ENCODE data around the gene ZNF777. TPM values are rescaled to one million over a fixed set of nuclear protein-coding genes. Genes with fewer than 3 reads are reported as not detected.

Gene ZNF777
- total and polyA plus RNA-seq, 9 of the 15 experiments (the other 6 are each of a cell fraction or from before 2014, with no cell fraction given): 0.11 to 32.6 (median 9.0) TPM

DNA sequence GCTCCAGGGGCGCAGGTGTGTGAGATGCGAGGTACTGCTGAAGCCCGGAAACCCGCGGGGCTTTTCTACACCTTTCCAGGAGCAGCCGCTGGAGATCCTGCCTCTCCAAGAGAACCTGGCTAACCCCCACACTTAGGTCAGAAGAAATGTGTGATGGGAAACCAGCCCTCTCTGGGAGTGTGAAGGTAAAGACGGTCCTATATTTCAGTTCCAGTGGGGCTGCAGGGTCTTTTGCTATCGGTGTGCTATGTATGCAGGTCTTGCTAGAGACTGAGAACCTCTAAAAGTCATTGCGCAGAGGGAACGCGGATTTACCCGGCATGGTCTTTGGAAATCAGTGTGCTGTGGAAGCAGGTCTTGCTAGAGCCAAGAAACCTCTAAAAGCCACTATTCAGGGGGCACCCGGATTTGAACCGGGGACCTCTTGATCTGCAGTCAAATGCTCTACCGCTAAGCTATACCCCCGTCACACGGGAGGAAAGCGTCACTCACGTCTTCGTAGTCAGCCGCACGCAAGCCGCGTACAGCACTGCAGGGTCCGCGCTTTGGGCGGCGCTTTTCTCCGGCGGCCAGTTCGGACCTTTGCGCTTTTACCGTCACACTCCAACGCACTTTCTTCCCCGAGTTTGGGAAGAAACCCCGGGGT, 46.0 kb downstream of the ZNF777 start:
- Histone ChIP-seq H3K9ac (ENCODE audit: insufficient read depth in 1 of 2, low read depth in 2 of 2, low read length in 2 of 2) (no peak overlapping the region), H3K79me2 (ENCODE audit: control insufficient read depth, insufficient read depth, low read length) (no peaks in the 10 kb centered on the region), H4K20me1 (replicated peaks; ENCODE audit: control insufficient read depth, insufficient read depth, low read length) (no peaks in the 10 kb centered on the region), H3K4me3 (no peak overlapping the region), H3K4me2 (ENCODE audit: insufficient read depth, low read length) (no peak overlapping the region), H2AFZ (ENCODE audit: low read depth, low read length) (no peak overlapping the region), H3K36me3 (ENCODE audit: control insufficient read depth, insufficient read depth, low read length) (no peaks in the 10 kb centered on the region), H3K27ac (ENCODE audit: extremely low read depth, low read depth, low read length) (no peak overlapping the region), H3K4me1 (replicated peaks in 1 of 2; ENCODE audit: control insufficient read depth in 2 of 2, insufficient read depth in 2 of 2, low read length in 2 of 2) (peaks cover 0 to 5% of the 10 kb centered on the region in 2 experiments; a peak in 1 of 5 replicates), H3K27me3 (ENCODE audit: control insufficient read depth in 2 of 2, insufficient read depth in 2 of 2, low read length in 2 of 2) (peaks cover 7 to 19% of the 10 kb centered on the region in 2 experiments; a peak in 4 of 5 replicates), H3K9me1 (ENCODE audit: control insufficient read depth, insufficient read depth, low read length) (no peaks in the 10 kb centered on the region), H3K9me3 (replicated peaks; ENCODE audit: control insufficient read depth, insufficient read depth, low read depth, low read length) (no peaks in the 10 kb centered on the region)
- peak; percentile 72 for TF ChIP-seq TBP (optimal IDR thresholded peaks at IDR 0.05; ENCODE audit: low read depth, low read length)
- TF ChIP-seq RBFOX2 (IDR thresholded peaks at IDR 0.05; ENCODE audit: low read depth, low read length): no peak
- TF ChIP-seq CEBPB (tag; IDR thresholded peaks at IDR 0.05): no peak
- no peak for TF ChIP-seq TRIM24 (IDR thresholded peaks at IDR 0.05)
- TF ChIP-seq, protein P1, sequence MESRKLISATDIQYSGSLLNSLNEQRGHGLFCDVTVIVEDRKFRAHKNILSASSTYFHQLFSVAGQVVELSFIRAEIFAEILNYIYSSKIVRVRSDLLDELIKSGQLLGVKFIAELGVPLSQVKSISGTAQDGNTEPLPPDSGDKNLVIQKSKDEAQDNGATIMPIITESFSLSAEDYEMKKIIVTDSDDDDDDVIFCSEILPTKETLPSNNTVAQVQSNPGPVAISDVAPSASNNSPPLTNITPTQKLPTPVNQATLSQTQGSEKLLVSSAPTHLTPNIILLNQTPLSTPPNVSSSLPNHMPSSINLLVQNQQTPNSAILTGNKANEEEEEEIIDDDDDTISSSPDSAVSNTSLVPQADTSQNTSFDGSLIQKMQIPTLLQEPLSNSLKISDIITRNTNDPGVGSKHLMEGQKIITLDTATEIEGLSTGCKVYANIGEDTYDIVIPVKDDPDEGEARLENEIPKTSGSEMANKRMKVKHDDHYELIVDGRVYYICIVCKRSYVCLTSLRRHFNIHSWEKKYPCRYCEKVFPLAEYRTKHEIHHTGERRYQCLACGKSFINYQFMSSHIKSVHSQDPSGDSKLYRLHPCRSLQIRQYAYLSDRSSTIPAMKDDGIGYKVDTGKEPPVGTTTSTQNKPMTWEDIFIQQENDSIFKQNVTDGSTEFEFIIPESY (CRISPR knock-in tag; IDR thresholded peaks at IDR 0.05): peak; percentile 96
- TF ChIP-seq POLR3A (IDR thresholded peaks at IDR 0.05; ENCODE audit: borderline replicate concordance, extremely low read depth, insufficient read depth, insufficient read length): peak; percentile 60
- TF ChIP-seq, protein P2, sequence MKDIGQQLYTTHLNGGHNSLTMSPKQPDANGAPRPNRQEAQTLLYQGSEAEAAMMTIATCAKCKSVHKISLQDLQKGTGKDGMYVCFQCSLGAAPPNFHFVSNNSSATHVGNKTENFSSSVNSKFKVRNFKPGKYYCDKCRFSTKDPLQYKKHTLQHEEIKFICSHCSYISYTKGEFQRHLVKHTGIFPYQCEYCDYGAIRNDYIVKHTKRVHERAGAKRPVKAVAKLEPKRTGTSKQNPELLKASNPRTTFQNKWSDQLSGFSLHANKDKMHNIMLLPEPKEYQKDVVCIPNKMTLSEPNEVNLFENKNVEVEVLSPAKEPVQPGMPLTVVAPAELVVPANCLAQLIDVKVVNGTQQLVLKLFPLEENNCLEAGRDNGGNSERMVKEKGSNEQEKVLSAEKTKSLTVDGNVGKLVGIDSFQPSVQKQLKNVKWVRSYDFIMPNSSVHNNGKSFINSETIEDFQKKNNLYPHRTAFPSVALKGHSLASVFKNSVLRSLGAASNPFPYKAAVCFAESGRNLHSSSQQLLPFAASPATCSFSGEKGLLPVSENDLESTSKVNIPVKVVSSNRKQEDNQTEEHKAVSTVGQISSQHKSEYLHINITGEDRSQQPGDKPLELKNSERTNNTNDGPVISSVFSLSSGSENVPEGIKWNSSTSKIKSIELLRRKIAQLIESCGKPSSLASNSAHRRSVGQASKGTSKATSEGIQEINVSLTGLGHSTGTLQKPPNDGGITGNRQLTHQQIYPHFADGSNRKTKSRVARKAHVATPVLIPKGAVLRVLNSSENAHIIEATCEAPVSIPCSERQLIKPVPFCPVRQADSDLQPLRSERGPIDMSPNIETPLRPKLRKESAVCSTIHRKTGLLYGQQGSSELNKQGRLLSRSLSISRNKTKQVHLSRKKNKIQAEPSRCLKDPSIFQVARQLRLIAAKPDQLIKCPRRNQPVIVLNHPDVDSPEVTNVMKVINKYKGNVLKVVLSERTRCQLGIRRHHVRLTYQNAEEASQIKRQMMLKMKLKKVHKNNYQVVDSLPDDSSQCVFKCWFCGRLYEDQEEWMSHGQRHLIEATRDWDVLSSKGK (CRISPR knock-in tag; IDR thresholded peaks at IDR 0.05): no peak
- TF ChIP-seq, protein P3, sequence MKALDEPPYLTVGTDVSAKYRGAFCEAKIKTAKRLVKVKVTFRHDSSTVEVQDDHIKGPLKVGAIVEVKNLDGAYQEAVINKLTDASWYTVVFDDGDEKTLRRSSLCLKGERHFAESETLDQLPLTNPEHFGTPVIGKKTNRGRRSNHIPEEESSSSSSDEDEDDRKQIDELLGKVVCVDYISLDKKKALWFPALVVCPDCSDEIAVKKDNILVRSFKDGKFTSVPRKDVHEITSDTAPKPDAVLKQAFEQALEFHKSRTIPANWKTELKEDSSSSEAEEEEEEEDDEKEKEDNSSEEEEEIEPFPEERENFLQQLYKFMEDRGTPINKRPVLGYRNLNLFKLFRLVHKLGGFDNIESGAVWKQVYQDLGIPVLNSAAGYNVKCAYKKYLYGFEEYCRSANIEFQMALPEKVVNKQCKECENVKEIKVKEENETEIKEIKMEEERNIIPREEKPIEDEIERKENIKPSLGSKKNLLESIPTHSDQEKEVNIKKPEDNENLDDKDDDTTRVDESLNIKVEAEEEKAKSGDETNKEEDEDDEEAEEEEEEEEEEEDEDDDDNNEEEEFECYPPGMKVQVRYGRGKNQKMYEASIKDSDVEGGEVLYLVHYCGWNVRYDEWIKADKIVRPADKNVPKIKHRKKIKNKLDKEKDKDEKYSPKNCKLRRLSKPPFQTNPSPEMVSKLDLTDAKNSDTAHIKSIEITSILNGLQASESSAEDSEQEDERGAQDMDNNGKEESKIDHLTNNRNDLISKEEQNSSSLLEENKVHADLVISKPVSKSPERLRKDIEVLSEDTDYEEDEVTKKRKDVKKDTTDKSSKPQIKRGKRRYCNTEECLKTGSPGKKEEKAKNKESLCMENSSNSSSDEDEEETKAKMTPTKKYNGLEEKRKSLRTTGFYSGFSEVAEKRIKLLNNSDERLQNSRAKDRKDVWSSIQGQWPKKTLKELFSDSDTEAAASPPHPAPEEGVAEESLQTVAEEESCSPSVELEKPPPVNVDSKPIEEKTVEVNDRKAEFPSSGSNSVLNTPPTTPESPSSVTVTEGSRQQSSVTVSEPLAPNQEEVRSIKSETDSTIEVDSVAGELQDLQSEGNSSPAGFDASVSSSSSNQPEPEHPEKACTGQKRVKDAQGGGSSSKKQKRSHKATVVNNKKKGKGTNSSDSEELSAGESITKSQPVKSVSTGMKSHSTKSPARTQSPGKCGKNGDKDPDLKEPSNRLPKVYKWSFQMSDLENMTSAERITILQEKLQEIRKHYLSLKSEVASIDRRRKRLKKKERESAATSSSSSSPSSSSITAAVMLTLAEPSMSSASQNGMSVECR (CRISPR knock-in tag; IDR thresholded peaks at IDR 0.05): 0 out of 2 replicates have a peak, but pooled peaks have one; percentile 21
- no peak for TF ChIP-seq KLF16 (IDR thresholded peaks at IDR 0.05)
- no peak for TF ChIP-seq ZNF239 (CRISPR knock-in tag; IDR thresholded peaks at IDR 0.05)
- no peak for TF ChIP-seq NUFIP1 (IDR thresholded peaks at IDR 0.05; ENCODE audit: partially characterized antibody)
- TF ChIP-seq ZNF766 (CRISPR knock-in tag; conservative IDR thresholded peaks at IDR 0.05): peak; percentile 59; the same call in 1 of the 2 replicates
- TSS peak; percentile 97 for BruUV-seq (replicated peaks)
- FAIRE-seq (no peak), ATAC-seq (peak; percentile 21), DNase-seq (ENCODE audit: extremely low read depth in 1 of 4, low spot score in 3 of 4) (no peak)
- ChIA-PET CTCF (ENCODE audit: low intra/inter-chr PET ratio) (no interaction called here), POLR2A (interaction anchor here (0.7 to 1.1 kb wide), 2 partner anchors 15 to 1623 kb away, joined by 3 to 5 read pairs; no protein-coding TSS in a partner anchor)
- intact Hi-C loops (cut with micrococcal nuclease) (no loop called here), in situ Hi-C loops (cut with MboI) (loop anchor here (5.0 kb wide), 1 partner anchor 103 kb away; no protein-coding TSS in a partner anchor)
- WGBS (ENCODE audit: insufficient coverage, low coverage, missing lambda C conversion rate): 50% methylated on average over 36 of the region's 36 CpGs

All from K562 (cell line).